IMR-90 (cell line): Measurements from ENCODE around the gene PRPF40B. TPM values are rescaled to one million over a fixed set of nuclear protein-coding genes. Genes with fewer than 3 reads are reported as not detected.

Source experiments
- ATAC-seq: fragments of 200-7000 bp; cut with Tn5 transposase; 2 replicates; pipeline ENCODE4 v1.9.1; 2020; ENCODE audit warnings: low read depth, mild to moderate bottlenecking, moderate library complexity
- BruUV-seq: library from RNA; stranded (reverse); fragments of 400-500 nt; replicated peaks from 2 replicates; lab custom pipeline; 2021; lab: Mats Ljungman, UMichigan
- CTCF ChIA-PET: fragments of 300-600 bp; formaldehyde crosslinking; extraction: SDS; loops from one replicate; lab custom pipeline; 2021; ENCODE audit warnings: antibody characterized with exemption; lab: Yijun Ruan, JAX
- POLR2A ChIA-PET: fragments of 300-600 bp; sonication (Branson Sonifier 250); formaldehyde crosslinking; loops from one replicate; lab custom pipeline; 2022; ENCODE audit warnings: antibody characterized with exemption; ENCODE audit not compliant: unreplicated experiment; lab: Charles Lee
- DNase-seq: peaks from one replicate; pipeline ENCODE4 v3.0.0; 2013
- H2AFZ ChIP-seq: replicated peaks from 2 replicates; pipeline ENCODE3; 2013; ENCODE audit warnings: low read length, mild to moderate bottlenecking; ENCODE audit not compliant: poor library complexity
- H2AK5ac ChIP-seq: 2 replicates; pipeline ENCODE4 v1.6.1; 2013; ENCODE audit warnings: low read depth, low read length, inconsistent platforms
- H2AK9ac ChIP-seq: replicated peaks from 2 replicates; pipeline ENCODE3; 2013; ENCODE audit warnings: mild to moderate bottlenecking, low read depth, low read length, moderate library complexity; ENCODE audit not compliant: poor library complexity
- H2BK120ac ChIP-seq: 2 replicates; pipeline ENCODE4 v1.6.1; 2013; ENCODE audit warnings: low read depth, low read length, inconsistent platforms
- H2BK15ac ChIP-seq: 3 replicates; pipeline ENCODE4 v1.6.1; 2013; ENCODE audit warnings: low read depth, low read length, inconsistent platforms
- H2BK20ac ChIP-seq: 2 replicates; pipeline ENCODE4 v1.6.1; 2013; ENCODE audit warnings: low read depth, mild to moderate bottlenecking, inconsistent platforms, low read length, moderate library complexity
- H2BK5ac ChIP-seq: 2 replicates; pipeline ENCODE4 v1.6.1; 2013; ENCODE audit warnings: mild to moderate bottlenecking, low read depth, low read length, inconsistent platforms; ENCODE audit not compliant: poor library complexity, severe bottlenecking
- H3K14ac ChIP-seq: replicated peaks from 2 replicates; pipeline ENCODE4 v1.6.1; 2013; ENCODE audit warnings: low read depth, low read length, inconsistent platforms
- H3K18ac ChIP-seq: 2 replicates; pipeline ENCODE4 v1.6.1; 2013; ENCODE audit warnings: low read depth, low read length, control low read depth
- H3K23ac ChIP-seq: 2 replicates; pipeline ENCODE4 v1.6.1; 2013; ENCODE audit warnings: low read depth, low read length, inconsistent platforms
- H3K27ac ChIP-seq: 2 replicates; pipeline ENCODE4 v1.5.1; 2013; ENCODE audit warnings: mild to moderate bottlenecking, control low read depth, low read length; ENCODE audit not compliant: insufficient read depth
- H3K27me3 ChIP-seq: 2 replicates; pipeline ENCODE4 v1.6.1; 2013; ENCODE audit warnings: low read length; ENCODE audit not compliant: control insufficient read depth, insufficient read depth
- H3K36me3 ChIP-seq: 2 replicates; pipeline ENCODE4 v1.6.1; 2013; ENCODE audit warnings: low read length, mixed read lengths; ENCODE audit not compliant: control insufficient read depth, insufficient read depth
- H3K4ac ChIP-seq: 2 replicates; pipeline ENCODE4 v1.6.1; 2013; ENCODE audit warnings: low read depth, low read length, inconsistent platforms
- H3K4me1 ChIP-seq: 2 replicates; pipeline ENCODE4 v1.6.1; 2013; ENCODE audit warnings: low read length, mixed read lengths; ENCODE audit not compliant: control insufficient read depth, insufficient read depth
- H3K4me2 ChIP-seq: 2 replicates; pipeline ENCODE4 v1.6.1; 2013; ENCODE audit warnings: low read depth, mild to moderate bottlenecking, control low read depth, low read length, moderate library complexity
- H3K4me3 ChIP-seq: 2 replicates; pipeline ENCODE4 v1.5.1; 2013; ENCODE audit warnings: low read depth, mild to moderate bottlenecking, control low read depth, low read length, moderate library complexity; ENCODE audit not compliant: insufficient read depth
- H3K56ac ChIP-seq: 2 replicates; pipeline ENCODE4 v1.6.1; 2013; ENCODE audit warnings: low read length, inconsistent platforms; ENCODE audit not compliant: insufficient read depth; ENCODE audit errors: extremely low read depth
- H3K79me1 ChIP-seq, 2 experiments: 2 replicates each; pipeline ENCODE4 v1.6.1; 2013; ENCODE audit warnings: low read length in 2 of 2, inconsistent platforms in 1 of 2, low read depth in 1 of 2
- H3K9ac ChIP-seq: 2 replicates; pipeline ENCODE4 v1.6.1; 2013; ENCODE audit warnings: low read depth, low read length, control low read depth
- H3K9me1 ChIP-seq: 2 replicates; pipeline ENCODE4 v1.6.1; 2013; ENCODE audit warnings: low read length, inconsistent platforms; ENCODE audit not compliant: insufficient read depth
- H3K9me3 ChIP-seq: 2 replicates; pipeline ENCODE4 v1.6.1; 2013; ENCODE audit warnings: low read length; ENCODE audit not compliant: control insufficient read depth, insufficient read depth
- H4K20me1 ChIP-seq: 2 replicates; pipeline ENCODE4 v1.6.1; 2013; ENCODE audit warnings: low read length, inconsistent platforms; ENCODE audit not compliant: insufficient read depth
- H4K5ac ChIP-seq: 2 replicates; pipeline ENCODE4 v1.6.1; 2013; ENCODE audit warnings: mild to moderate bottlenecking, low read depth, low read length, control low read depth
- H4K8ac ChIP-seq, 2 experiments: 2 replicates each; pipeline ENCODE4 v1.6.1; 2013; ENCODE audit warnings: low read depth in 2 of 2, low read length in 2 of 2, control low read depth in 1 of 2, inconsistent platforms in 1 of 2
- H4K91ac ChIP-seq: 2 replicates; pipeline ENCODE4 v1.6.1; 2013; ENCODE audit warnings: low read depth, low read length, inconsistent platforms; ENCODE audit not compliant: insufficient read depth
- BHLHE40 ChIP-seq: fragments of 150-350 bp; IDR thresholded peaks from 2 replicates; pipeline ENCODE4 v1.6.1; 2016; ENCODE audit warnings: mild to moderate bottlenecking, low read depth, low read length
- CEBPB ChIP-seq: IDR thresholded peaks from 2 replicates; pipeline ENCODE4 v1.6.1; 2012; ENCODE audit warnings: low read depth, low read length, improper control_type of control experiment
- CHD1 ChIP-seq: IDR thresholded peaks from 2 replicates; pipeline ENCODE4 v1.6.1; 2012; ENCODE audit warnings: low read depth, low read length, improper control_type of control experiment
- CTCF ChIP-seq: conservative IDR thresholded peaks from 2 replicates; pipeline ENCODE4 v1.5.1; 2012; ENCODE audit warnings: mild to moderate bottlenecking, low read depth, low read length, improper control_type of control experiment
- ELK1 ChIP-seq: fragments of 150-350 bp; IDR thresholded peaks from 2 replicates; pipeline ENCODE4 v1.6.1; 2016; ENCODE audit warnings: low read depth, mild to moderate bottlenecking, low read length, moderate library complexity, borderline replicate concordance
- FOS ChIP-seq: fragments of 150-350 bp; IDR thresholded peaks from 2 replicates; pipeline ENCODE4 v1.6.1; 2016; ENCODE audit warnings: low read depth, low read length
- MAFK ChIP-seq: IDR thresholded peaks from 2 replicates; pipeline ENCODE4 v1.6.1; 2012; ENCODE audit warnings: low read depth, low read length, improper control_type of control experiment
- MAZ ChIP-seq: IDR thresholded peaks from 2 replicates; pipeline ENCODE4 v1.6.1; 2012; ENCODE audit warnings: low read depth, mild to moderate bottlenecking, low read length, improper control_type of control experiment, moderate library complexity, borderline replicate concordance
- MXI1 ChIP-seq: IDR thresholded peaks from 2 replicates; pipeline ENCODE4 v1.6.1; 2012; ENCODE audit warnings: low read depth, mild to moderate bottlenecking, low read length, moderate library complexity, borderline replicate concordance
- NFE2L2 ChIP-seq: fragments of 150-350 bp; IDR thresholded peaks from 2 replicates; pipeline ENCODE4 v1.6.1; 2016; ENCODE audit warnings: low read depth, mild to moderate bottlenecking, low read length
- POLR2A ChIP-seq: IDR thresholded peaks from 2 replicates; pipeline ENCODE4 v1.6.1; 2012; ENCODE audit warnings: mild to moderate bottlenecking, low read depth, low read length
- RAD21 ChIP-seq: IDR thresholded peaks from 2 replicates; pipeline ENCODE4 v1.6.1; 2012; ENCODE audit warnings: low read length, improper control_type of control experiment
- RCOR1 ChIP-seq: IDR thresholded peaks from 2 replicates; pipeline ENCODE4 v1.6.1; 2012; ENCODE audit warnings: mild to moderate bottlenecking, low read length, improper control_type of control experiment; ENCODE audit not compliant: insufficient replicate concordance
- RFX5 ChIP-seq: IDR thresholded peaks from 2 replicates; pipeline ENCODE4 v1.8.0; 2012; ENCODE audit warnings: low read depth, mild to moderate bottlenecking, low read length, moderate library complexity
- SMC3 ChIP-seq: fragments of 150-350 bp; IDR thresholded peaks from 2 replicates; pipeline ENCODE4 v1.6.1; 2016; ENCODE audit warnings: low read depth, mild to moderate bottlenecking, antibody characterized with exemption, low read length, moderate library complexity
- USF2 ChIP-seq: fragments of 150-350 bp; IDR thresholded peaks from 2 replicates; pipeline ENCODE4 v1.6.1; 2017; ENCODE audit warnings: mild to moderate bottlenecking, antibody characterized with exemption, low read length, low read depth
- WGBS, 2 experiments: methylation state at CpG; one replicate each; pipeline versions ENCODE4 v1.1.5 to v1.1.7; 2013; ENCODE audit warnings: missing lambda C conversion rate in 2 of 2; ENCODE audit not compliant: insufficient read length in 1 of 2; ENCODE audit errors: extremely low coverage in 2 of 2; 5-methylcytosine and 5-hydroxymethylcytosine counted together
- dilution Hi-C: fragments of 300-500 bp; cut with HindIII; formaldehyde crosslinking; loops from one replicate; pipeline ENCODE4 v1.14.3; 2018; ENCODE audit warnings: low sequenced_read_pairs; ENCODE audit not compliant: unreplicated experiment
- in situ Hi-C: fragments of 300-500 bp; cut with MboI; formaldehyde crosslinking; loops from 3 replicates; pipeline ENCODE4 v1.14.3; 2019; ENCODE audit warnings: low sequenced_read_pairs, inconsistent platforms, mixed read lengths
- intact Hi-C: fragments of 100-400 bp; cut with micrococcal nuclease; formaldehyde crosslinking; loops from 2 replicates; pipeline ENCODE4 v1.10.0; 2022
- polyA plus RNA-seq, 3 experiments: library from polyadenylated mRNA; depleted of rRNA; stranded (reverse); fragments of >200 nt; gene quantifications; 2 replicates each; pipeline ENCODE4 v1.2.3, GENCODE V29; 2012; ENCODE audit warnings: low replicate concordance in 1 of 3
- total RNA-seq: library from RNA; depleted of rRNA; stranded (reverse); fragments of >200 nt; gene quantifications from 2 replicates; pipeline ENCODE4 v1.2.3, GENCODE V29; 2012

The PRPF40B gene
- total and polyA plus RNA-seq, 2 of the 4 experiments (the other 2 are of a cell fraction): 5.0 to 11.8 TPM

GRCh38 chr12:49693931-49694444 is 70.6 kb downstream of the PRPF40B start:
- no peak for TF ChIP-seq MXI1
- TF ChIP-seq USF2: no peak
- no peak for TF ChIP-seq BHLHE40
- no peak for TF ChIP-seq RFX5
- TF ChIP-seq NFE2L2: no peak
- no peak for TF ChIP-seq SMC3
- TF ChIP-seq MAZ: no peak
- no peak for TF ChIP-seq CTCF
- TF ChIP-seq FOS: no peak
- TF ChIP-seq CEBPB: no peak
- TF ChIP-seq POLR2A: no peak
- TF ChIP-seq CHD1: no peak
- TF ChIP-seq ELK1: no peak
- TF ChIP-seq RAD21: no peak
- no peak for TF ChIP-seq RCOR1
- TF ChIP-seq MAFK: no peak
- no CpG with 5 or more reads among the region's 8 CpGs for WGBS, 2 experiments
- intact Hi-C loops (no loop called here), dilution Hi-C loops (no loop called here), in situ Hi-C loops (no loop called here)
- no peak overlapping the region for H3K14ac ChIP-seq
- H4K20me1 ChIP-seq: peaks cover 23% of the 10 kb centered on the region
- no peak overlapping the region for H3K23ac ChIP-seq
- H4K5ac ChIP-seq: no peak overlapping the region
- peaks cover 34 to 87% of the 10 kb centered on the region in 2 experiments for H3K79me1 ChIP-seq
- H4K91ac ChIP-seq: no peak overlapping the region
- H3K4ac ChIP-seq: no peak overlapping the region; the same call in 1 of the 2 replicates
- no peak overlapping the region for H2AK5ac ChIP-seq
- no peak for ATAC-seq
- no peak overlapping the region for H2AFZ ChIP-seq
- no peaks in the 10 kb centered on the region for H3K9me3 ChIP-seq
- no peak overlapping the region for H3K9ac ChIP-seq
- H2BK15ac ChIP-seq: no peak overlapping the region
- DNase-seq: no peak
- H3K27me3 ChIP-seq: no peaks in the 10 kb centered on the region
- no peak overlapping the region for H2BK5ac ChIP-seq
- H2BK20ac ChIP-seq: no peak overlapping the region
- ChIA-PET POLR2A (no interaction called here), CTCF (no interaction called here)
- H3K27ac ChIP-seq: no peak overlapping the region
- peak overlapping the region; percentile 8; the same call in 1 of the 2 replicates for H2BK120ac ChIP-seq
- no peak overlapping the region; the same call in 1 of the 2 replicates for H3K4me2 ChIP-seq
- BruUV-seq: no TSS peak
- no peak overlapping the region for H3K4me3 ChIP-seq
- H3K56ac ChIP-seq: no peak overlapping the region
- no peak overlapping the region for H2AK9ac ChIP-seq
- H3K36me3 ChIP-seq: no peaks in the 10 kb centered on the region
- H4K8ac ChIP-seq: no peak overlapping the region; a peak in 1 of 4 replicates
- peaks cover 6% of the 10 kb centered on the region for H3K4me1 ChIP-seq
- H3K18ac ChIP-seq: no peak overlapping the region
- H3K9me1 ChIP-seq: peaks cover 13% of the 10 kb centered on the region
